ENCODE results near the gene RC3H2. TPM values are rescaled to one million over a fixed set of nuclear protein-coding genes. Genes with fewer than 3 reads are reported as not detected.

Gene RC3H2
- total and polyA plus RNA-seq, 2 of the 8 experiments (the other 6 are each of a cell fraction or from before 2014, with no cell fraction given), result 11.2 to 38.4 TPM

DNA sequence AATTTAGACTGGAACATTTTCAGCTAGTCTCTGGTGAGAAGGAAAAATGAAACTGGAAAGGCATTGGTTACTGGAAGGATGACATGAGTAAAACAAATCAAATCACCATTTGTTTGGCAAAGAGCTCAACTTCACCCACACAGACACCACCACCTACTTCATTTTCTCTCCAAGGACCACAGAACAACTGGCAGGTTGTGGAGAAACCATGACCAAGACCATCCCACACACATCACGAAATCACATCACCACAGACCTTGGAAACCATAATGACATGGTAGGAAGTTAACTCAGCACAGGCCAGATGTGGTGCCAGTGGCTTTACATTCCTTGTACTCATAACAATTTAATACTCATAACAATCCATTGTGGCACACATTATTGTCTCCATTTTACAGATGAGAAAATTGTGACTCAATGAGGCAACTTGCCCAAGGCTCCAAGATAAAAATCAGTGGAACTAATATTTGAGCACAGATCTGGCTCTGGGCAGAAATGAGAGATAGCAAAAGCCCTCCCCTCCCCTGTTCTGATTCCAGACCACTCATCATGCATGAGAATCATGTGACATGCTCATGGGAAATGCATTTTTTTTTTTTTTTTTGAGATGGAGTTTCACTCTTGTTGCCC lies 97.8 kb downstream of the RC3H2 start:
- H4K20me1 ChIP-seq (replicated peaks in 1 of 2; ENCODE audit: control insufficient read depth in 1 of 2, insufficient read depth in 2 of 2, low read length in 2 of 2), result no peaks in the 10 kb centered on the region
- no peak overlapping the region for H4K5ac ChIP-seq (ENCODE audit: insufficient read length, low read depth, low read length)
- no peak overlapping the region for H2BK15ac ChIP-seq (ENCODE audit: low read length)
- H2BK20ac ChIP-seq (ENCODE audit: low read length), result no peak overlapping the region
- DNase-seq (ENCODE audit: low read depth in 1 of 2, low spot score in 2 of 2) (no peak), FAIRE-seq (no peak)
- H3K9ac ChIP-seq (replicated peaks in 1 of 4; ENCODE audit: extremely low read depth in 1 of 4, low read depth in 3 of 4, low read length in 3 of 4), result no peak overlapping the region
- no peaks in the 10 kb centered on the region for H3K36me3 ChIP-seq (ENCODE audit: control insufficient read depth in 2 of 4, insufficient read depth in 4 of 4, low read length in 3 of 4)
- ChIA-PET POLR2A (ENCODE audit: partially characterized antibody) (no interaction called here), CTCF (ENCODE audit: partially characterized antibody) (interaction anchor here (0.7 to 6.3 kb wide), 6 partner anchors 343 to 709 kb away, joined by 3 to 61 read pairs (median 13); no protein-coding TSS in a partner anchor)
- H3K27ac ChIP-seq (ENCODE audit: low read depth, low read length), result no peak overlapping the region
- no peak overlapping the region for H4K91ac ChIP-seq (replicated peaks; ENCODE audit: insufficient read length, low read length)
- no peak overlapping the region for H2AK5ac ChIP-seq (ENCODE audit: low read depth, low read length)
- peaks cover 22 to 24% of the 10 kb centered on the region in 2 experiments for H3K9me3 ChIP-seq (ENCODE audit: insufficient read depth in 2 of 2, low read depth in 1 of 2, low read length in 1 of 2)
- H2BK12ac ChIP-seq (ENCODE audit: low read depth, low read length), result no peak overlapping the region
- H3K4me2 ChIP-seq (ENCODE audit: insufficient read depth in 1 of 2, low read depth in 2 of 2, low read length in 2 of 2), result no peak overlapping the region
- no peaks in the 10 kb centered on the region for H3K79me2 ChIP-seq (ENCODE audit: control insufficient read depth in 1 of 2, insufficient read depth in 2 of 2, low read length in 2 of 2)
- H3K4me1 ChIP-seq (replicated peaks in 1 of 4; ENCODE audit: control insufficient read depth in 3 of 4, insufficient read depth in 4 of 4, low read length in 3 of 4), result peaks cover 0 to 3% (median 2%) of the 10 kb centered on the region in 4 experiments; a peak in 4 of 7 replicates
- no peak overlapping the region for H3K56ac ChIP-seq (replicated peaks; ENCODE audit: insufficient read length, low read depth, low read length)
- H3K79me1 ChIP-seq (ENCODE audit: low read depth, low read length), result no peaks in the 10 kb centered on the region
- no peak overlapping the region for H2AFZ ChIP-seq (ENCODE audit: low read length)
- no peak overlapping the region for H2BK5ac ChIP-seq (ENCODE audit: low read depth, low read length)
- no peak overlapping the region for H3K18ac ChIP-seq (ENCODE audit: extremely low read depth, low read length)
- H3K14ac ChIP-seq (ENCODE audit: insufficient read length), result no peak overlapping the region
- H4K8ac ChIP-seq (ENCODE audit: extremely low read depth, insufficient read depth, low read length), result no peak overlapping the region
- H3K4ac ChIP-seq (replicated peaks; ENCODE audit: insufficient read length, low read depth, low read length), result no peak overlapping the region
- H3K23me2 ChIP-seq (ENCODE audit: low read depth, low read length), result no peaks in the 10 kb centered on the region
- H3K23ac ChIP-seq (ENCODE audit: insufficient read length), result no peak overlapping the region
- H3K27me3 ChIP-seq (replicated peaks in 1 of 4; ENCODE audit: control insufficient read depth in 3 of 4, extremely low read depth in 1 of 4, insufficient read depth in 3 of 4, low read length in 3 of 4), result no peaks in the 10 kb centered on the region
- no peak overlapping the region for H2BK120ac ChIP-seq (replicated peaks; ENCODE audit: low read depth, low read length)
- H3K4me3 ChIP-seq (ENCODE audit: extremely low read depth in 1 of 4, insufficient read depth in 2 of 4, low read depth in 3 of 4, low read length in 4 of 4), result no peak overlapping the region; a peak in 1 of 8 replicates
- 81% methylated on average over 1 of the region's 1 CpG; no CpG with 5 or more reads in 1 of the 2 experiments for WGBS, 2 experiments (ENCODE audit: extremely low coverage in 1 of 2, insufficient coverage in 1 of 2, insufficient read length in 1 of 2, insufficient replicate concordance in 2 of 2, low coverage in 1 of 2, low lambda C conversion rate in 2 of 2, missing lambda C conversion rate in 1 of 2)
- TF ChIP-seq RFX5 (IDR thresholded peaks at IDR 0.05; ENCODE audit: borderline replicate concordance, low read depth, low read length) (no peak), JUN (IDR thresholded peaks at IDR 0.05; ENCODE audit: low read depth, low read length) (no peak), NRF1 (IDR thresholded peaks at IDR 0.05; ENCODE audit: low read depth, low read length) (no peak), ZNF274 (IDR thresholded peaks at IDR 0.05; ENCODE audit: borderline replicate concordance, extremely low read depth, low read length) (no peak), SUZ12 (IDR thresholded peaks at IDR 0.05; ENCODE audit: low read length) (no peak), EGR1 (IDR thresholded peaks at IDR 0.05; ENCODE audit: borderline replicate concordance, low read depth, low read length) (no peak), RAD21 (IDR thresholded peaks at IDR 0.05 in 1 of 2, conservative IDR thresholded peaks at IDR 0.05 in 1 of 2; ENCODE audit: low read depth in 2 of 2, low read length in 2 of 2) (no peak), MAFK (IDR thresholded peaks at IDR 0.05; ENCODE audit: low read depth, low read length) (no peak), SAP30 (IDR thresholded peaks at IDR 0.05; ENCODE audit: insufficient read depth, insufficient replicate concordance, low read length) (no peak)
- TF ChIP-seq, protein P1, sequence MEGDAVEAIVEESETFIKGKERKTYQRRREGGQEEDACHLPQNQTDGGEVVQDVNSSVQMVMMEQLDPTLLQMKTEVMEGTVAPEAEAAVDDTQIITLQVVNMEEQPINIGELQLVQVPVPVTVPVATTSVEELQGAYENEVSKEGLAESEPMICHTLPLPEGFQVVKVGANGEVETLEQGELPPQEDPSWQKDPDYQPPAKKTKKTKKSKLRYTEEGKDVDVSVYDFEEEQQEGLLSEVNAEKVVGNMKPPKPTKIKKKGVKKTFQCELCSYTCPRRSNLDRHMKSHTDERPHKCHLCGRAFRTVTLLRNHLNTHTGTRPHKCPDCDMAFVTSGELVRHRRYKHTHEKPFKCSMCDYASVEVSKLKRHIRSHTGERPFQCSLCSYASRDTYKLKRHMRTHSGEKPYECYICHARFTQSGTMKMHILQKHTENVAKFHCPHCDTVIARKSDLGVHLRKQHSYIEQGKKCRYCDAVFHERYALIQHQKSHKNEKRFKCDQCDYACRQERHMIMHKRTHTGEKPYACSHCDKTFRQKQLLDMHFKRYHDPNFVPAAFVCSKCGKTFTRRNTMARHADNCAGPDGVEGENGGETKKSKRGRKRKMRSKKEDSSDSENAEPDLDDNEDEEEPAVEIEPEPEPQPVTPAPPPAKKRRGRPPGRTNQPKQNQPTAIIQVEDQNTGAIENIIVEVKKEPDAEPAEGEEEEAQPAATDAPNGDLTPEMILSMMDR (IDR thresholded peaks at IDR 0.05; ENCODE audit: control extremely low read depth in 1 of 3, insufficient read depth in 1 of 3, low read depth in 1 of 3, low read length in 3 of 3), result no peak
